B cell (primary cell): ENCODE results near the gene RPL37A. TPM values are rescaled to one million over a fixed set of nuclear protein-coding genes. Genes with fewer than 3 reads are reported as not detected.

ENCODE experiments used
- ATAC-seq: fragments of 200-7000 bp; cut with Tn5 transposase; one replicate; pipeline ENCODE4 v1.10.0; 2021; ENCODE audit warnings: low read depth, mild to moderate bottlenecking, moderate number of reproducible peaks, moderate library complexity
- CTCF ChIA-PET: fragments of 350-600 bp; sonication (Branson Sonifier 250); formaldehyde crosslinking; loops from one replicate; lab custom pipeline; 2021; ENCODE audit warnings: antibody characterized with exemption, inconsistent platforms; lab: Charles Lee
- POLR2A ChIA-PET: fragments of 350-600 bp; sonication (Branson Sonifier 250); formaldehyde crosslinking; loops from one replicate; lab custom pipeline; 2021; ENCODE audit warnings: antibody characterized with exemption; lab: Charles Lee
- DNase-seq: peaks from one replicate; pipeline ENCODE4 v3.0.0; 2013
- H2AFZ ChIP-seq: 2 replicates; pipeline ENCODE4 v1.6.1; 2012; ENCODE audit warnings: mild to moderate bottlenecking, low read depth, low read length; ENCODE audit not compliant: insufficient read depth, poor library complexity, severe bottlenecking
- H3K27ac ChIP-seq, 2 donors: 1 replicate in 1 of 2; 2 replicates in 1 of 2; pipeline ENCODE4 v1.5.1; 2012 to 2013; ENCODE audit warnings: low read length in 2 of 2, mild to moderate bottlenecking in 2 of 2, moderate library complexity in 1 of 2
- H3K27me3 ChIP-seq, 4 experiments: fragments of 200-600 bp in 1 of 4; sonication (generic) in 1 of 4; replicated peaks in 1 of 4; 1 replicate in 2 of 4; 2 replicates in 2 of 4; pipeline versions ENCODE4 v1.6.1 to v1.7.0; 2013 to 2016; ENCODE audit warnings: low read length in 3 of 4, mild to moderate bottlenecking in 2 of 4, mixed read lengths in 1 of 4, moderate library complexity in 1 of 4; ENCODE audit not compliant: insufficient read depth in 4 of 4, control insufficient read depth in 3 of 4; ENCODE audit errors: control extremely low read depth in 1 of 4
- H3K36me3 ChIP-seq, 2 experiments: replicated peaks in 1 of 2; 1 replicate in 1 of 2; 2 replicates in 1 of 2; pipeline versions ENCODE4 v1.6.1 to v1.7.1; 2013; ENCODE audit warnings: low read length in 1 of 2; ENCODE audit not compliant: insufficient read depth in 2 of 2, control insufficient read depth in 1 of 2; ENCODE audit errors: control extremely low read depth in 1 of 2, extremely low read depth in 1 of 2
- H3K4me1 ChIP-seq, 2 donors: fragments of 200-600 bp in 1 of 2; sonication (generic) in 1 of 2; 1 replicate in 1 of 2; 2 replicates in 1 of 2; pipeline versions ENCODE4 v1.5.1 to v1.6.1; 2013 to 2017; ENCODE audit warnings: low read length in 2 of 2; ENCODE audit not compliant: control insufficient read depth in 2 of 2, insufficient read depth in 2 of 2
- H3K4me2 ChIP-seq: replicated peaks from 2 replicates; pipeline ENCODE3; 2012; ENCODE audit warnings: mild to moderate bottlenecking, low read depth, low read length; ENCODE audit not compliant: poor library complexity, severe bottlenecking
- H3K4me3 ChIP-seq, 5 experiments: fragments of 200-600 bp in 1 of 5; sonication (generic) in 1 of 5; 1 replicate in 3 of 5; 2 replicates in 2 of 5; pipeline versions ENCODE4 v1.5.1 to v1.7.0; 2011 to 2016; ENCODE audit warnings: low read length in 4 of 5, mild to moderate bottlenecking in 4 of 5, low read depth in 2 of 5, control low read depth in 1 of 5, moderate library complexity in 1 of 5; ENCODE audit not compliant: insufficient read depth in 1 of 5; ENCODE audit errors: control extremely low read depth in 1 of 5, extremely low read depth in 1 of 5
- H3K79me2 ChIP-seq: fragments of 200-600 bp; sonication (generic); one replicate; pipeline ENCODE4 v1.6.0; 2016; ENCODE audit warnings: low read length; ENCODE audit not compliant: control insufficient read depth, insufficient read depth
- H3K9ac ChIP-seq: fragments of 200-600 bp; sonication (generic); 2 replicates; pipeline ENCODE4 v1.6.1; 2017; ENCODE audit warnings: mild to moderate bottlenecking, low read length, moderate library complexity
- H3K9me3 ChIP-seq, 3 donors: one replicate each; pipeline versions ENCODE4 v1.6.1 to v1.7.1; 2013; ENCODE audit warnings: low read length in 2 of 3; ENCODE audit not compliant: control insufficient read depth in 2 of 3, insufficient read depth in 1 of 3; ENCODE audit errors: control extremely low read depth in 1 of 3
- H4K20me1 ChIP-seq: 2 replicates; pipeline ENCODE4 v1.6.0; 2012; ENCODE audit warnings: mild to moderate bottlenecking, low read length; ENCODE audit not compliant: insufficient read depth, control insufficient read depth, poor library complexity, severe bottlenecking
- H3K27ac Mint-ChIP-seq: one replicate; pipeline ENCODE4 v1.8.0; 2021; ENCODE audit warnings: mixed read lengths
- H3K27me3 Mint-ChIP-seq: one replicate; pipeline ENCODE4 v1.8.0; 2021; ENCODE audit warnings: mixed read lengths
- H3K4me1 Mint-ChIP-seq: one replicate; pipeline ENCODE4 v1.8.0; 2021; ENCODE audit warnings: mixed read lengths
- H3K4me3 Mint-ChIP-seq: one replicate; pipeline ENCODE4 v1.8.0; 2021; ENCODE audit warnings: mixed read lengths
- H3K9me3 Mint-ChIP-seq: one replicate; pipeline ENCODE4 v1.8.0; 2022; ENCODE audit warnings: mixed read lengths; ENCODE audit not compliant: insufficient read depth
- EZH2 ChIP-seq: IDR thresholded peaks from 2 replicates; pipeline ENCODE4 v1.6.1; 2012; ENCODE audit warnings: borderline replicate concordance, low read depth, mild to moderate bottlenecking, moderate library complexity, low read length; ENCODE audit not compliant: insufficient read depth, poor library complexity, severe bottlenecking
- WGBS: methylation state at CpG from one replicate; pipeline ENCODE4 v1.1.5; 2013; ENCODE audit warnings: missing lambda C conversion rate; ENCODE audit not compliant: insufficient coverage; 5-methylcytosine and 5-hydroxymethylcytosine counted together
- intact Hi-C: fragments of 100-400 bp; cut with micrococcal nuclease; formaldehyde crosslinking; loops from one replicate; pipeline ENCODE4 v1.10.0; 2022
- polyA plus RNA-seq: library from polyadenylated mRNA; depleted of rRNA; stranded (reverse); fragments of >200 nt; gene quantifications from 2 replicates; pipeline ENCODE4 v1.2.3, GENCODE V29; 2012
- total RNA-seq, 2 donors: library from RNA; stranded (reverse); fragments of 120-200 nt in 1 of 2; gene quantifications; 1 replicate in 1 of 2; 2 replicates in 1 of 2; pipeline versions ENCODE4 v1.2.3 to v1.2.4, GENCODE V29; 2013 to 2022
- TF ChIP-seq, protein P1 (sequence below): fragments of 200-600 bp; IDR thresholded peaks from one replicate; pipeline ENCODE4 v1.8.0; 2022; ENCODE audit warnings: antibody characterized with exemption, mild to moderate bottlenecking

RPL37A gene
- total and polyA plus RNA-seq, 2 donors (not counting 1 experiment from before 2014, with no cell fraction given) = 1,571 to 3,456 TPM

DNA sequence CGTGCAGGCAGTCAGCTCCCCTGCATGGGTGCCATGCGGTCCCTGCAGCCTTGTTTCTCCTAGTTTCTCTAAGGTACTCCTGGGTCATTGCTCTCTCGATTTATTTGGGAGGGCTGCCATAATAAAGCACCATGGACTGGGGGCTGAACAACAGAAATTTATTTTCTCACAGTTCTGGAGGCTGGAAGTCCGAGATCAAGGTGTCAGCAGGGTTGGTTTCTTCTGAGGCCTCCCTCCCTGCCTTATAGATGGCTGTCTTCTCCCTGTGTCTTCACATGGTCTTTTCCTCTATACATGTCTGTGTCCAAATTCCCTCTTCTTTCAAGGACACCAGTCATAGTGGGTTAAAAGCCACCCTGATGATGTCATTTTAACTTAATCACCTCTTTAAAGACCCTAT lies 40.5 kb downstream of the RPL37A start:
- DNase-seq = no peak
- intact Hi-C loops = no loop called here
- no peak overlapping the region for H3K27ac Mint-ChIP-seq
- TF ChIP-seq, protein P1, sequence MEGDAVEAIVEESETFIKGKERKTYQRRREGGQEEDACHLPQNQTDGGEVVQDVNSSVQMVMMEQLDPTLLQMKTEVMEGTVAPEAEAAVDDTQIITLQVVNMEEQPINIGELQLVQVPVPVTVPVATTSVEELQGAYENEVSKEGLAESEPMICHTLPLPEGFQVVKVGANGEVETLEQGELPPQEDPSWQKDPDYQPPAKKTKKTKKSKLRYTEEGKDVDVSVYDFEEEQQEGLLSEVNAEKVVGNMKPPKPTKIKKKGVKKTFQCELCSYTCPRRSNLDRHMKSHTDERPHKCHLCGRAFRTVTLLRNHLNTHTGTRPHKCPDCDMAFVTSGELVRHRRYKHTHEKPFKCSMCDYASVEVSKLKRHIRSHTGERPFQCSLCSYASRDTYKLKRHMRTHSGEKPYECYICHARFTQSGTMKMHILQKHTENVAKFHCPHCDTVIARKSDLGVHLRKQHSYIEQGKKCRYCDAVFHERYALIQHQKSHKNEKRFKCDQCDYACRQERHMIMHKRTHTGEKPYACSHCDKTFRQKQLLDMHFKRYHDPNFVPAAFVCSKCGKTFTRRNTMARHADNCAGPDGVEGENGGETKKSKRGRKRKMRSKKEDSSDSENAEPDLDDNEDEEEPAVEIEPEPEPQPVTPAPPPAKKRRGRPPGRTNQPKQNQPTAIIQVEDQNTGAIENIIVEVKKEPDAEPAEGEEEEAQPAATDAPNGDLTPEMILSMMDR = no peak
- no peak for TF ChIP-seq EZH2
- peaks cover 0 to 6% (median 0%) of the 10 kb centered on the region in 4 experiments for H3K27me3 ChIP-seq
- no peaks in the 10 kb centered on the region for H4K20me1 ChIP-seq
- no peak overlapping the region for H3K4me3 ChIP-seq
- no peaks in the 10 kb centered on the region for H3K4me1 Mint-ChIP-seq
- no peak overlapping the region for H2AFZ ChIP-seq
- no peak overlapping the region for H3K4me2 ChIP-seq
- no peak for ATAC-seq
- ChIA-PET POLR2A (no interaction called here), CTCF (no interaction called here)
- no peaks in the 10 kb centered on the region for H3K9me3 ChIP-seq
- H3K9me3 Mint-ChIP-seq = peaks cover 4% of the 10 kb centered on the region
- H3K79me2 ChIP-seq = no peaks in the 10 kb centered on the region
- 82% methylated on average over 4 of the region's 4 CpGs for WGBS
- H3K27ac ChIP-seq = no peak overlapping the region
- no peaks in the 10 kb centered on the region for H3K4me1 ChIP-seq
- no peak overlapping the region for H3K4me3 Mint-ChIP-seq
- no peak overlapping the region for H3K9ac ChIP-seq
- no peaks in the 10 kb centered on the region for H3K36me3 ChIP-seq
- H3K27me3 Mint-ChIP-seq = peaks cover 21% of the 10 kb centered on the region

DNA sequence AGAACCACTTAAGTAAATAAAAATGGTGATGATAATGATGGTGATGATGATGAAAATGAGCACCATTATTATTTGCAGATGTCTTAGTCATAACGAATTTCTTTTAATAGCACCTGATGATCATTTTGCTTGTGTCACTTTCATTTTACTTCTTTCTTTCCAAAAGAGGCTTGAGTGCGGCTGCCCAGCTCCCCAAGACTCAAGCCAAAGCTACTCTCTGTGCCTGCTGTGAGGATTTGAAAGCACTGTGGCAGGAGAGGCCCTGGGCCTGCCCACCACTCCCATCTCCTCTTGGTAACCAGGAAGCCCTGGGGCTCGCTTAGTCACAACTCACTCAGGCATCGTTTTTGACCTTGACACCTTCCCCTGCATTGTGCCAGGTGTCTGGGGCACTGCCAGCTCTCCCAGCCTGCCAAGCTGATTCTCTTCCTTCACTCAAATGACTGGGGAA lies 41.2 kb downstream of the RPL37A start:
- H3K4me3 Mint-ChIP-seq = no peak overlapping the region
- H3K4me3 ChIP-seq = no peak overlapping the region
- WGBS = 53% methylated on average over 3 of the region's 4 CpGs
- H3K79me2 ChIP-seq = no peaks in the 10 kb centered on the region
- no peak for DNase-seq
- ChIA-PET POLR2A (no interaction called here), CTCF (no interaction called here)
- H3K27ac Mint-ChIP-seq = no peak overlapping the region
- H3K4me2 ChIP-seq = no peak overlapping the region
- H3K4me1 Mint-ChIP-seq = no peaks in the 10 kb centered on the region
- H4K20me1 ChIP-seq = no peaks in the 10 kb centered on the region
- H3K9ac ChIP-seq = no peak overlapping the region
- H3K36me3 ChIP-seq = no peaks in the 10 kb centered on the region
- H3K9me3 Mint-ChIP-seq = peaks cover 4% of the 10 kb centered on the region
- intact Hi-C loops = no loop called here
- peaks cover 0 to 7% (median 0%) of the 10 kb centered on the region in 4 experiments for H3K27me3 ChIP-seq
- TF ChIP-seq, protein P1 = no peak
- no peak for TF ChIP-seq EZH2
- no peaks in the 10 kb centered on the region for H3K4me1 ChIP-seq
- ATAC-seq = no peak
- H3K27ac ChIP-seq = no peak overlapping the region
- no peaks in the 10 kb centered on the region for H3K9me3 ChIP-seq
- H3K27me3 Mint-ChIP-seq = peaks cover 19% of the 10 kb centered on the region
- H2AFZ ChIP-seq = no peak overlapping the region
